Natural killer cell treated with Interleukin-12 subunit alpha and Interleukin-12 subunit beta and Interleukin-15 and Interleukin-18, amount 100 ng/mL, for 72 hours (primary cell): ENCODE data around the gene CD164L2. TPM values are rescaled to one million over a fixed set of nuclear protein-coding genes. Genes with fewer than 3 reads are reported as not detected.

Experiments used
- ATAC-seq, 2 donors: fragments of 150-1000 bp; cut with Tn5 transposase in 1 of 2; sonication (Bioruptor Pico), chemical (Tn5 transposase) in 1 of 2; 2 replicates each; pipeline ENCODE4 v1.10.0; 2021
- DNase-seq: peaks from one replicate; pipeline ENCODE4 v3.0.0; 2022; ENCODE audit warnings: low spot score
- H3K27ac Mint-ChIP-seq, 2 donors: 1 replicate in 1 of 2; 2 replicates in 1 of 2; pipeline ENCODE4 v1.8.0; 2022; ENCODE audit warnings: mixed read lengths in 2 of 2, mild to moderate bottlenecking in 1 of 2, moderate library complexity in 1 of 2
- H3K27me3 Mint-ChIP-seq, 2 donors: 1 replicate in 1 of 2; 2 replicates in 1 of 2; pipeline ENCODE4 v1.8.0; 2022; ENCODE audit warnings: mixed read lengths in 2 of 2
- H3K36me3 Mint-ChIP-seq: one replicate; pipeline ENCODE4 v1.8.0; 2022; ENCODE audit warnings: mixed read lengths
- H3K4me1 Mint-ChIP-seq, 2 donors: 1 replicate in 1 of 2; 2 replicates in 1 of 2; pipeline ENCODE4 v1.8.0; 2022; ENCODE audit warnings: low read depth in 2 of 2, mixed read lengths in 2 of 2, mild to moderate bottlenecking in 1 of 2
- H3K4me3 Mint-ChIP-seq: one replicate; pipeline ENCODE4 v1.8.0; 2022; ENCODE audit warnings: mixed read lengths
- H3K9me3 Mint-ChIP-seq: 2 replicates; pipeline ENCODE4 v1.8.0; 2022; ENCODE audit warnings: mixed read lengths
- total RNA-seq, 2 donors: library from RNA; stranded (reverse); gene quantifications; one replicate each; pipeline ENCODE4 v1.2.3, GENCODE V29; 2022

The CD164L2 gene
- total RNA-seq, 2 donors from 2014 or later: not detected

DNA sequence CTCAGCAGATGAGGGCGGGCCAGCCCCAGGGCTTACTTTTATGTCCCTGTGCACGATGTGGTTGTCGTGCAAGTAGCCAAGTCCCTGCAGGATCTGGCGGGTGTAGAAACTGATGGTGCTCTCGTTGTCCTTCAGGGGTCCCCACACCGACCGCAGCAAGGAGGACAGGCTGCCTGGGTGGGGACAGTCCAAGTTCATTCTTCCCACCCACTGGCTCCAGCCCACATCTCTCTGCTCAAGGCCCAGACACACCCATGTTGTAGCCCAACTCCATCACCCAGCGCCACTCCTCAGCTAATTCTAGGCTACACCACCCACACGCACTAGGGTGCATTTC, 23.3 kb downstream of the CD164L2 start:
- H3K4me1 Mint-ChIP-seq: peaks cover 34 to 38% of the 10 kb centered on the region in 2 donors
- peak overlapping the region; percentile 80 for H3K4me3 Mint-ChIP-seq
- no peaks in the 10 kb centered on the region for H3K36me3 Mint-ChIP-seq
- peak overlapping the region; percentile 27 to 51 for H3K27ac Mint-ChIP-seq
- no peak for ATAC-seq
- no peaks in the 10 kb centered on the region for H3K9me3 Mint-ChIP-seq
- DNase-seq: no peak
- H3K27me3 Mint-ChIP-seq: no peaks in the 10 kb centered on the region

DNA sequence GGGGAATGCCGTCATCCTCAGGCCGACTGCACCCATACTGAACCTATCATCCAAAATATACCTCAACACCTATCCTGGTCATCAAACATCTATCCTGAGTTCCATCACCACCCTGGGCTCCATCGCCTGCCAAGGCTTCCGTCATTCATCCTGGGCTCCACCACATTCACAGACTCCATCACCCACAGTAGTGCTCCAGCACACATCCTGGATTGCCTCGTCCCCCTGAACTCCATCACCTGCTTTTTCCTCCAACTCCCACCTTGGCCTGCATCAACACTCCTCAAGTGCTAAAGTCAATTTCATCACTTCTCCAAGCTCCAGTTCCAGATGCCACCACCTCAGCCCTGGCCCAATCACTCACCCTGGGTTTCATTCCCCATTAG, 24.2 kb downstream of the CD164L2 start:
- Mint-ChIP-seq H3K27ac (peak overlapping the region in 1 of 2 donors; percentile 16), H3K36me3 (no peaks in the 10 kb centered on the region), H3K27me3 (no peaks in the 10 kb centered on the region), H3K9me3 (no peaks in the 10 kb centered on the region), H3K4me1 (peaks cover 29 to 30% of the 10 kb centered on the region in 2 donors), H3K4me3 (peak overlapping the region; percentile 80)
- DNase-seq (no peak), ATAC-seq (no peak)

GRCh38 chr1:27358038-27358927, 24.9 kb downstream of the CD164L2 start:
- Mint-ChIP-seq H3K4me1 (peaks cover 29 to 30% of the 10 kb centered on the region in 2 donors), H3K36me3 (no peaks in the 10 kb centered on the region), H3K4me3 (peak overlapping the region; percentile 66), H3K9me3 (no peaks in the 10 kb centered on the region), H3K27ac (peak overlapping the region; percentile 16 to 67), H3K27me3 (no peaks in the 10 kb centered on the region)
- ATAC-seq (no peak), DNase-seq (no peak)

DNA sequence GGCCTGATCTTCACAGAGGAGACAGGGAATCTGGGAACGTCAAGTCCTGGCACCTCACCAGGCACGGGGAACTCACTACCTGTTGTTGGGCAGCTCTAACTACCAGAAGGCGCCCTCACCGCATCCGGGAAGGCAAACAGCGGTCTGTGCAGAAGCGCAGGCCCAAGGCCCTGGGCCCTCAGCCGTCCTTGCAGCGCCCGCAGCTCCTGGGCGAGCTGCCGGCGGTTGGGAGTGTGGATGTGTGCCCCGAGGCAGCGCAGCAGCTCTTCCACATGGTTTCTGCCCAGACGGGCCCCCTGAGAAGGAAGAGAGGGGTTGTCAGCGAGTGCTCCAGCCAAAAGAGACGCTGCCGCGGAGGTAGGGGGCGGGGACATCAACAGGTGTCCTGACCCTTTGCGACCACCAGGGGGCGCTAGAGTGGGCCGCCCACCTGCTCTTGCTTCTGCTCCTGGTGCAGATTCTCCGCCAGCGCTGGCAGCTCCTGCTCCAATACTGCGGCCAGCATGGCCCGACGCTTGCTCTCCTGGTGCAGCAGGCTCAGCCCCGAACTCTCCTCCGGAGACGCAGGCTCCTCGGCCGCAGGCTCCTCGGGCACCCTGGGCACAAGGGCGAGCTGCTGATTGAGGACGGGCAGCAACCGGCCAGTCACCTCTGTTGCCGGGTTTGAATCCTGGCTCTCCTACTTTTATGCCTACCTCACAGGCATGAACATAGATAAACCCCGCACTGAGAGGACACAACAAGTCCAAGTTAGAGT, 25.7 kb downstream of the CD164L2 start:
- H3K4me3 Mint-ChIP-seq: peak overlapping the region; percentile 66
- H3K9me3 Mint-ChIP-seq: no peaks in the 10 kb centered on the region
- ATAC-seq (peak; percentile 72 to 75), DNase-seq (peak; percentile 79)
- H3K4me1 Mint-ChIP-seq: peaks cover 29 to 30% of the 10 kb centered on the region in 2 donors
- H3K36me3 Mint-ChIP-seq: no peaks in the 10 kb centered on the region
- H3K27me3 Mint-ChIP-seq: no peaks in the 10 kb centered on the region
- peak overlapping the region; percentile 67 to 80 for H3K27ac Mint-ChIP-seq

DNA sequence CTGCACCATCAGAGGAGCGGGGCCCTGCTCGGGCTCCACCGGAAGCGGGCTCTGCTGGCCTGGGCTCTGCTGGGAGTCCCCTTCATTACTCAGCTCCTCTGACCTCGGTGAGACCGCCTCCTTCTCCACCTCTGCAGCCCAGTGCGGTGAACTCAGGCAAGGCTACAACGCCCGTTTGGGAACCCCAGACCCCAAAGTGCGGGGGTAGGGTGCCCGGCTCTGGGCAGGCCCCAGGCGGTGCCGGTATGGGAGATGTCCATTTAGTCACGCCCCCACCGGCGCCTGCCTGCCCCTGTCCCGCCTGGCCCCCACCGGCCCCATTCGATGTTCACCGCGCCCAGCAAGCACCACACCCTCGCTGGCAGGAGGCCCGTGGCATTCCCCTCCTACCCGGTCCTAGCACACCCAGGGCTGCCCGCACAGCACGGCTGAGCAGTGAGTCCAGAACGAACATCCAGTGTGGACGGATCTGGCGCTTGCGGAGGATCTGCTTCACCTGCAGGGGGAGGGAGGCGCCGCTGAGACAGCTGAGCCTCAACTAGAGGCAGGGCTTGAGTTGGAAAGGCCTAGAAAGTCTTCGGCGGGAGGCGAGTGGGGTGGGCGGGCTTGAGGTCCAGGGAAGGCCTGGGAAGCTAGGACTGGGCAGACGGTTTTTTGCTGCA, 26.4 kb downstream of the CD164L2 start:
- peak; percentile 82 for DNase-seq
- peak overlapping the region; percentile 66 for H3K4me3 Mint-ChIP-seq
- H3K27me3 Mint-ChIP-seq: no peaks in the 10 kb centered on the region
- peak overlapping the region; percentile 67 to 80 for H3K27ac Mint-ChIP-seq
- peak; percentile 72 to 87 for ATAC-seq
- peaks cover 29 to 30% of the 10 kb centered on the region in 2 donors for H3K4me1 Mint-ChIP-seq
- no peaks in the 10 kb centered on the region for H3K9me3 Mint-ChIP-seq
- H3K36me3 Mint-ChIP-seq: no peaks in the 10 kb centered on the region

DNA sequence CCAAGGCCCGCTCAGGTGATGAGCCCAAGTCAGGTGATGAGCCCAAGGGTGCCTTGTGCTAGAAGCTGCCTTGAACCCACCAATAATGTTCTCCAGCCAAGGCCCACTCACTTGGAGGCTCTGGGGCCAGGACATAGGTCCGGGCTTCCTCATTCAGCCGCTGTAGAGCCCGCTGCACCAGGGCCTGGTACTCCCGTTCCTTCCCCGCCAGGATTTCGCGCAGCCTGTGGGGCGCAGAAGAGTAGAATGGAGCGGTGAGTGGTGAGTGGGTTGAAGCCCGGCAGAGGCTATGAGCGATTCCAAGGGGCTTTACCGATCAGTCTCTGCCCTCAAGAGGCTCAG, 26.9 kb downstream of the CD164L2 start:
- ATAC-seq (no peak), DNase-seq (no peak)
- peak overlapping the region; percentile 66 for H3K4me3 Mint-ChIP-seq
- H3K4me1 Mint-ChIP-seq: peaks cover 29 to 30% of the 10 kb centered on the region in 2 donors
- peak overlapping the region; percentile 67 to 80 for H3K27ac Mint-ChIP-seq
- H3K9me3 Mint-ChIP-seq: no peaks in the 10 kb centered on the region
- no peaks in the 10 kb centered on the region for H3K27me3 Mint-ChIP-seq
- no peaks in the 10 kb centered on the region for H3K36me3 Mint-ChIP-seq

DNA sequence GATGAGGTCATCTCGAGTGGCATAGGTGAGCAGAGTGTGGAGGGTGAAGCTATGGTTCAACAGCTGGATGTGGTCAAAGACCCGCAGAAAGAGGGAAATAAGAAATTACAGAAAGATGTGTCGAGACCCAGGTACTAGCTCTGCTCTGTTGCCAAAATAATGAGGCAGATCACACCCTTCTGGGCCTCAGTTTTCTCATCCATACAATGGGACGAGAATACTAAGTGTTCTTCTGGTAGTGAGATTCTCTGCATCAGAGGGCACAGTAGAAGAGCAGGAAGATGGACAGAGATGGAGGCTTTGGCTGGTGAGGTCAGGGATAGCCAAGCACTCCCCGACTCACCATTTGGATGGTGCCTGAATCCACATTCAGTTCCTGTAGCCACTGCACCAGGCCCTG, 27.4 kb downstream of the CD164L2 start:
- ATAC-seq (no peak), DNase-seq (no peak)
- Mint-ChIP-seq H3K4me3 (peak overlapping the region; percentile 66), H3K27ac (peak overlapping the region; percentile 67 to 80), H3K36me3 (no peaks in the 10 kb centered on the region), H3K9me3 (no peaks in the 10 kb centered on the region), H3K4me1 (peaks cover 29 to 30% of the 10 kb centered on the region in 2 donors), H3K27me3 (no peaks in the 10 kb centered on the region)

GRCh38 chr1:27353629-27354028, 29.5 kb downstream of the CD164L2 start:
- H3K36me3 Mint-ChIP-seq: no peaks in the 10 kb centered on the region
- H3K4me1 Mint-ChIP-seq: peaks cover 11 to 14% of the 10 kb centered on the region in 2 donors
- no peak overlapping the region for H3K4me3 Mint-ChIP-seq
- H3K27ac Mint-ChIP-seq: peak overlapping the region in 1 of 2 donors; percentile 39
- H3K9me3 Mint-ChIP-seq: no peaks in the 10 kb centered on the region
- H3K27me3 Mint-ChIP-seq: no peaks in the 10 kb centered on the region
- ATAC-seq (no peak), DNase-seq (no peak)

GRCh38 chr1:27353166-27353565, 30.0 kb downstream of the CD164L2 start:
- Mint-ChIP-seq H3K36me3 (no peaks in the 10 kb centered on the region), H3K4me1 (peaks cover 11 to 14% of the 10 kb centered on the region in 2 donors), H3K27ac (peak overlapping the region in 1 of 2 donors; percentile 83), H3K27me3 (no peaks in the 10 kb centered on the region), H3K9me3 (no peaks in the 10 kb centered on the region), H3K4me3 (no peak overlapping the region)
- no peak for DNase-seq
- ATAC-seq: no peak

DNA sequence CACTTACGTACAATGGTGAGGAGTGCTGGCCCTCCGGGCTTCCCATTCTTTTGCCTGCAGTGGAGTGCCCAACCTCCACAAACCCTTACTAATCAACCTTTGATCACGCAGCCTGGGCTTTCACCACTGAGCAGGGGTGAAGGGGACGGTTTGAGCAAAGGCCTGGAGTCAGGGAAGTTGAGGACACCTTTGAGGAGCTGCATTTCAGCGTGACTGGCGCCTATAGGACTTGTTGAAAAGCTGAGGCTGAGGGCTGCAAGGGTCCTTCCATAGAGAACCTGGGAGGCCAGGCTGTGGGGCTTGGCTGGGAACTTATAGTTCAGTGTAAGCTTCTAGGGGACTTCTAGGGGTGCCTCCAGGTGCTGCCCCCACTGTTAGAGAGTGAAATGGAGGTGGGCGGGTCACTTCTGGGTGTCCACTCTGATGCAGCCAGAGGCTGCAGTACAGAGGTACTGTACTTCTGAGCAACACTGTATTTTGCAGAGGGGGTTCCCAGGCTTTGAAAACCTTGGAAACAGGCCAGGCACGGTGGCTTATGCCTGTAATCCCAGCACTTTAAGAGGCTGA, 31.5 kb downstream of the CD164L2 start:
- peaks cover 7 to 14% of the 10 kb centered on the region in 2 donors for H3K4me1 Mint-ChIP-seq
- H3K36me3 Mint-ChIP-seq: no peaks in the 10 kb centered on the region
- ATAC-seq: no peak
- no peak overlapping the region for H3K27ac Mint-ChIP-seq
- no peak overlapping the region for H3K4me3 Mint-ChIP-seq
- H3K9me3 Mint-ChIP-seq: no peaks in the 10 kb centered on the region
- no peaks in the 10 kb centered on the region for H3K27me3 Mint-ChIP-seq
- DNase-seq: no peak

DNA sequence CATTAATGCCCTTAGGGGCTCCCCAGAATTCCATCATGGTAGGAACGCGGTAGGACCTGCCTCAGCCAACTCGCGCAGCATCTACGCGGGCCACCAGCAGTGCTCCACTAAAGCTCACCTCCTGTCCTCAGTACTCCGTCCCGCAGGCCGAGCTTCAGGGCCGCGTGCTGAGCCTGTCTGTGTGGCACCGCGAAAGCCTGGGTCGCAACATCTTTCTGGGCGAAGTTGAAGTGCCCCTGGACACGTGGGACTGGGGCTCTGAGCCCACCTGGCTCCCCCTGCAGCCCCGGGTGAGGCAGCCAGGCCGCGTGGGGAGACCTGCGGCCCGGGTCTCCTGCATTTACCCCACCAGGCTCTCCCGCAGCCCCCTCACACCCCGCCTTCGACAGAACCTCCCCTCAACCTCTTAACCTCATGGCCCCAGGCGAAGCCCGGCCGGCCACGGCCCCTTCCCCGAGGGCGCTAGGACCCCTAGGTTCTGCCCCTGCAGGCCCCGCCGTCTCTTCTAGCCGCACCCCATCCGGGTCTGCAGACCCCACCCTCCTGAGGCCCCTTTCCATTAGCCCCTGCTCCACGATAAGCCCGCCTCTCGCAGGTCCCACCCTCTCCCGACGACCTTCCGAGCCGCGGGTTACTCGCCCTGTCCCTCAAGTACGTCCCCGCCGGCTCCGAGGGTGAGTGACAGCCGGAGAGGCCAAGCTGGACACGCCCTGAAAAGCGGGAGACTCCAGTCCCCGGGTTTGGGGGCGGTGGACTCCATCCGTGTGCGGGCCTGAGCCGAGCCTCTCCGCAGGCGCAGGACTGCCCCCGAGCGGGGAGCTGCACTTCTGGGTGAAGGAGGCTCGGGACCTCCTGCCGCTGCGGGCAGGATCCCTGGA, 32.2 kb downstream of the CD164L2 start:
- no peak for ATAC-seq

GRCh38 chr1:27349784-27350662, 33.1 kb downstream of the CD164L2 start:
- Mint-ChIP-seq H3K4me3 (no peak overlapping the region), H3K27me3 (no peaks in the 10 kb centered on the region), H3K9me3 (no peaks in the 10 kb centered on the region), H3K36me3 (no peaks in the 10 kb centered on the region), H3K4me1 (peaks cover 8% of the 10 kb centered on the region in 2 donors), H3K27ac (no peak overlapping the region)
- no peak for DNase-seq
- peak; percentile 67 to 79 for ATAC-seq

More for the DNA sequence above, 32.2 kb downstream of the CD164L2 start:
- Mint-ChIP-seq H3K27me3 (no peaks in the 10 kb centered on the region), H3K36me3 (no peaks in the 10 kb centered on the region), H3K9me3 (no peaks in the 10 kb centered on the region), H3K27ac (no peak overlapping the region), H3K4me3 (no peak overlapping the region), H3K4me1 (peaks cover 11 to 15% of the 10 kb centered on the region in 2 donors)
- DNase-seq: no peak
